OCI-LY7 (cell line): ENCODE results near the gene SKA2. TPM values are rescaled to one million over a fixed set of nuclear protein-coding genes. Genes with fewer than 3 reads are reported as not detected.
"Not testable (repeated sequence)": the region's sequence is repeated elsewhere in the genome, so short reads cannot be mapped to it uniquely, and the experiment has no call there.

Source experiments
- BruUV-seq: library from RNA; stranded (reverse); fragments of 400-500 nt; replicated peaks from 2 replicates; lab custom pipeline; 2021; lab: Mats Ljungman, UMichigan
- CTCF ChIA-PET: fragments of 300-600 bp; sonication (Branson Sonifier 250); formaldehyde crosslinking; loops from one replicate; lab custom pipeline; 2022; ENCODE audit warnings: antibody characterized with exemption; ENCODE audit not compliant: unreplicated experiment; lab: Charles Lee
- POLR2A ChIA-PET: fragments of 300-600 bp; sonication (Branson Sonifier 250); formaldehyde crosslinking; loops from one replicate; lab custom pipeline; 2022; ENCODE audit warnings: antibody characterized with exemption; lab: Charles Lee
- DNase-seq: peaks from one replicate; pipeline ENCODE4 v3.0.0-alpha.2; 2015; ENCODE audit warnings: low spot score
- H2AFZ ChIP-seq: fragments of 200-600 bp; sonication (generic), shearing (Covaris generic); 2 replicates; pipeline ENCODE4 v1.6.1; 2014; ENCODE audit warnings: mild to moderate bottlenecking, antibody characterized with exemption, low read length, moderate library complexity
- H3K27ac ChIP-seq: fragments of 200-600 bp; sonication (generic); 2 replicates; pipeline ENCODE4 v1.5.1; 2014; ENCODE audit warnings: mixed run types, low read depth, mild to moderate bottlenecking, moderate library complexity, low read length, inconsistent platforms; ENCODE audit not compliant: poor library complexity, severe bottlenecking
- H3K36me3 ChIP-seq: fragments of 200-600 bp; sonication (generic); 2 replicates; pipeline ENCODE4 v1.6.1; 2014; ENCODE audit warnings: mild to moderate bottlenecking, antibody characterized with exemption, low read length, moderate library complexity, mixed read lengths; ENCODE audit not compliant: insufficient read depth
- H3K4me1 ChIP-seq: fragments of 200-600 bp; sonication (generic); 2 replicates; pipeline ENCODE4 v1.5.1; 2014; ENCODE audit warnings: mild to moderate bottlenecking, low read length; ENCODE audit not compliant: insufficient read depth, poor library complexity, severe bottlenecking
- H3K4me2 ChIP-seq: fragments of 200-600 bp; sonication (generic); 2 replicates; pipeline ENCODE4 v1.6.1; 2014; ENCODE audit warnings: mild to moderate bottlenecking, low read length
- H3K4me3 ChIP-seq: fragments of 200-600 bp; sonication (generic); 2 replicates; pipeline ENCODE4 v1.5.1; 2014; ENCODE audit warnings: mild to moderate bottlenecking, low read depth, low read length; ENCODE audit not compliant: poor library complexity, severe bottlenecking
- H3K79me2 ChIP-seq: fragments of 200-600 bp; sonication (generic); 2 replicates; pipeline ENCODE4 v1.6.1; 2016; ENCODE audit warnings: low read depth, mild to moderate bottlenecking, low read length, moderate library complexity, mixed read lengths; ENCODE audit not compliant: insufficient read depth
- H3K9me2 ChIP-seq: fragments of 200-600 bp; sonication (generic); 2 replicates; pipeline ENCODE4 v1.6.1; 2016; ENCODE audit warnings: mild to moderate bottlenecking, low read length, mixed read lengths; ENCODE audit not compliant: insufficient read depth
- H3K9me3 ChIP-seq: fragments of 200-600 bp; sonication (generic); 2 replicates; pipeline ENCODE4 v1.6.1; 2014; ENCODE audit warnings: mild to moderate bottlenecking, mixed run types, low read length, mixed read lengths
- H4K20me1 ChIP-seq: fragments of 200-600 bp; sonication (generic); 2 replicates; pipeline ENCODE4 v1.6.1; 2014; ENCODE audit warnings: mild to moderate bottlenecking, antibody characterized with exemption, low read length, moderate library complexity, mixed read lengths; ENCODE audit not compliant: insufficient read depth
- CTCF ChIP-seq: fragments of 200-600 bp; sonication (generic); conservative IDR thresholded peaks from 2 replicates; pipeline ENCODE4 v1.5.1; 2014; ENCODE audit warnings: mild to moderate bottlenecking, antibody characterized with exemption, low read length, moderate library complexity, mixed read lengths
- EZH2phosphoT487 ChIP-seq: fragments of 200-600 bp; sonication (generic); IDR thresholded peaks from 2 replicates; pipeline ENCODE4 v1.6.1; 2018; ENCODE audit warnings: low read depth, borderline replicate concordance, mild to moderate bottlenecking, mixed run types, antibody characterized with exemption, low read length, moderate library complexity, mixed read lengths
- intact Hi-C: fragments of 100-400 bp; cut with micrococcal nuclease; formaldehyde crosslinking; loops from one replicate; pipeline ENCODE4 v1.10.0; 2022; ENCODE audit not compliant: unreplicated experiment
- total RNA-seq, 2 experiments: library from RNA; depleted of rRNA in 1 of 2; stranded (reverse); fragments of >200 nt in 1 of 2; shearing (Covaris generic) in 1 of 2; gene quantifications; 2 replicates each; pipeline ENCODE4 v1.2.3, GENCODE V29; 2014 to 2022

SKA2 gene
- total RNA-seq, 2 experiments from 2014 or later: 82.5 to 106 TPM

DNA sequence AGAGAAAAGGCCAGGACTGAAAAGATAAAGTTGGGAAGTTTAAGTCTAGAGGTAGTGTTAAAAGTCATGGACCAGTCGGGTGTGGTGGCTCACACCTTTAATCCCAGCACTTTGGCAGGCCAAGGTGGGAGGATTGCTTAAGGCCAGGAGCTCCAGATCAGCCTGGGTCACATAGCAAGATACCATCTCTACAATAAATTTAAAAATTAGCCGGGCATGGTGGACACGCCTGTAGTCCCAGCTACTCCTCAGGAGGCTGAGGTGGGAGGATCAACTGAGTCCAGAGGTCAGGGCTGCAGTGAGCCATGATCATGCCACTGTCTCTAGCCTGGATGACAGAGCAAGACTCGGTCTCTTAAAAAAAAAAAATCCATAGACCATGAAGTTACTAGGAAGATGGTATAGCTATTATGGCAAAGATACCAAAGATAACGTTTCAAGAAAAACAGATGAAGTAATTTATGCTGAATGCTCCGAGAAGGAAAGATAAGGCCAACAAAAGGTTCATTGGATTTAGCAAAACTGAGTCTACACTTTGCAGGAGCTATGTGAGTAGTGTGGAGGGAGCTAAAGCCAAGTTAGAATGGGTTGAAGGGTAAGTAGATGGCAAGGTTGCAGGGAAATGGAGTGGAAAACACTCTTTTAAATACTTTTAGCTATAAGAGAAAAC is 60.0 kb downstream of the SKA2 start:
- intact Hi-C loops: no loop called here
- peaks cover 77% of the 10 kb centered on the region for H3K79me2 ChIP-seq
- TF ChIP-seq CTCF (no peak), EZH2phosphoT487 (no peak)
- POLR2A ChIA-PET: interaction anchor here (0.6 to 1.5 kb wide), 4 partner anchors 12 to 463 kb away, joined by 3 to 8 read pairs (median 4); partner anchors contain the start of gene TRIM37
- CTCF ChIA-PET: no interaction called here
- H3K9me2 ChIP-seq: no peaks in the 10 kb centered on the region
- no peaks in the 10 kb centered on the region for H3K4me1 ChIP-seq
- BruUV-seq: no TSS peak
- no peak for DNase-seq
- H3K4me3 ChIP-seq: no peak overlapping the region
- no peak overlapping the region for H2AFZ ChIP-seq
- H4K20me1 ChIP-seq: no peaks in the 10 kb centered on the region
- H3K9me3 ChIP-seq: peaks cover 11% of the 10 kb centered on the region; the same call in 1 of the 2 replicates
- no peak overlapping the region for H3K4me2 ChIP-seq
- peaks cover 58% of the 10 kb centered on the region for H3K36me3 ChIP-seq
- H3K27ac ChIP-seq: no peak overlapping the region

GRCh38 chr17:59093702-59094231 is 61.2 kb downstream of the SKA2 start:
- TF ChIP-seq CTCF (no peak), EZH2phosphoT487 (no peak)
- no TSS peak for BruUV-seq
- H3K4me3 ChIP-seq: no peak overlapping the region
- intact Hi-C loops: no loop called here
- no peaks in the 10 kb centered on the region for H3K4me1 ChIP-seq
- peaks cover 58% of the 10 kb centered on the region for H3K36me3 ChIP-seq
- no peaks in the 10 kb centered on the region for H4K20me1 ChIP-seq
- peaks cover 11% of the 10 kb centered on the region; the same call in 1 of the 2 replicates for H3K9me3 ChIP-seq
- H3K4me2 ChIP-seq: no peak overlapping the region
- H2AFZ ChIP-seq: no peak overlapping the region
- no peak for DNase-seq
- no peaks in the 10 kb centered on the region for H3K9me2 ChIP-seq
- CTCF ChIA-PET: no interaction called here
- no peak overlapping the region for H3K27ac ChIP-seq
- peaks cover 68% of the 10 kb centered on the region for H3K79me2 ChIP-seq
- POLR2A ChIA-PET: interaction anchor here (1.5 kb wide), 1 partner anchor 13 kb away, joined by 8 read pairs; the partner anchor contains the start of gene TRIM37

GRCh38 chr17:59093145-59093701 is 61.8 kb downstream of the SKA2 start:
- Histone ChIP-seq H3K36me3 (peaks cover 57% of the 10 kb centered on the region), H3K79me2 (peaks cover 68% of the 10 kb centered on the region), H3K4me3 (no peak overlapping the region), H3K9me3 (peaks cover 9% of the 10 kb centered on the region; the same call in 1 of the 2 replicates), H3K27ac (no peak overlapping the region), H3K9me2 (no peaks in the 10 kb centered on the region), H3K4me2 (no peak overlapping the region), H3K4me1 (no peaks in the 10 kb centered on the region), H4K20me1 (no peaks in the 10 kb centered on the region), H2AFZ (no peak overlapping the region)
- DNase-seq: no peak
- no peak for TF ChIP-seq EZH2phosphoT487
- no peak for TF ChIP-seq CTCF
- no TSS peak for BruUV-seq
- ChIA-PET CTCF (no interaction called here), POLR2A (no interaction called here)
- intact Hi-C loops: no loop called here

GRCh38 chr17:59090593-59090992 is 64.4 kb downstream of the SKA2 start:
- H3K4me3 ChIP-seq, DNase-seq, H3K4me2 ChIP-seq, H2AFZ ChIP-seq, H3K4me1 ChIP-seq, intact Hi-C loops, H3K9me2 ChIP-seq, H3K27ac ChIP-seq, H3K9me3 ChIP-seq, CTCF ChIA-PET, BruUV-seq, H4K20me1 ChIP-seq: not testable (repeated sequence)
- H3K79me2 ChIP-seq: peaks cover 43% of the 10 kb centered on the region; the same call in 1 of the 2 replicates
- peaks cover 55% of the 10 kb centered on the region for H3K36me3 ChIP-seq
- POLR2A ChIA-PET: interaction anchor here (0.7 kb wide), 1 partner anchor 140 kb away, joined by 3 read pairs; no protein-coding TSS in a partner anchor
